Lower leg skin (tissue), 4 donors: Measurements from ENCODE around the gene TMEM38A. TPM values are rescaled to one million over a fixed set of nuclear protein-coding genes. Genes with fewer than 3 reads are reported as not detected.
"Not testable (repeated sequence)": the region's sequence is repeated elsewhere in the genome, so short reads cannot be mapped to it uniquely, and the experiment has no call there.

Source experiments
- DNase-seq, 2 donors: peaks; one replicate each; pipeline ENCODE4 v3.0.0-alpha.2; 2019; ENCODE audit warnings: low spot score in 2 of 2
- H3K4me3 ChIP-seq: fragments of 200-600 bp; sonication (generic); 2 replicates; pipeline ENCODE4 v1.5.1; 2017; ENCODE audit warnings: mild to moderate bottlenecking, low read depth; ENCODE audit not compliant: poor library complexity, severe bottlenecking
- CTCF ChIP-seq, 3 donors: fragments of 450-650 bp; IDR thresholded peaks; one replicate each; pipeline ENCODE4 v1.5.1; 2016; ENCODE audit warnings: antibody characterized with exemption in 3 of 3, mild to moderate bottlenecking in 3 of 3, moderate library complexity in 2 of 3
- POLR2A ChIP-seq, 2 donors: fragments of 450-650 bp; IDR thresholded peaks; one replicate each; pipeline ENCODE4 v1.6.1; 2016 to 2017; ENCODE audit warnings: antibody characterized with exemption in 2 of 2, mild to moderate bottlenecking in 1 of 2, moderate library complexity in 1 of 2
- WGBS, 2 donors: methylation state at CpG; one replicate each; pipeline ENCODE4 v1.1.5; 2018; 5-methylcytosine and 5-hydroxymethylcytosine counted together
- intact Hi-C: fragments of 100-400 bp; cut with DNase I; formaldehyde crosslinking; loops from one replicate; pipeline ENCODE4 v1.15.0; 2023; ENCODE audit warnings: low total_unique reads
- total RNA-seq, 4 donors: library from RNA; depleted of rRNA; stranded (reverse); fragments of >200 nt; gene quantifications; one replicate each; pipeline ENCODE4 v1.1.0, GENCODE V29; 2016

TMEM38A gene
- total RNA-seq, 4 donors from 2014 or later = 1.3 to 3.2 (median 2.2) TPM

- TF ChIP-seq CTCF (IDR thresholded peaks at IDR 0.05) (no peak), POLR2A (IDR thresholded peaks at IDR 0.05) (no peak)
- 97 to 100% methylated on average over 2 of the region's 2 CpGs for WGBS, 2 donors
- DNase-seq = no peak
- no peak overlapping the region for H3K4me3 ChIP-seq
- intact Hi-C loops = no loop called here
These were observed 21.6 kb downstream of the TMEM38A start for GRCh38 chr19:16682539-16682938.

- TF ChIP-seq POLR2A (IDR thresholded peaks at IDR 0.05) (no peak), CTCF (IDR thresholded peaks at IDR 0.05) (no peak)
- H3K4me3 ChIP-seq = no peak overlapping the region
- intact Hi-C loops = no loop called here
- WGBS, 2 donors = 82 to 89% methylated on average over 3 of the region's 3 CpGs
- DNase-seq = no peak
These were observed 23.3 kb downstream of the TMEM38A start for GRCh38 chr19:16684216-16684615.

GRCh38 chr19:16688084-16688483 lies 27.1 kb downstream of the TMEM38A start:
- WGBS, 2 donors = 93 to 94% methylated on average over 12 of the region's 12 CpGs

GRCh38 chr19:16698914-16699313 lies 38.0 kb downstream of the TMEM38A start:
- 27 to 39% methylated on average over 5 of the region's 5 CpGs for WGBS, 2 donors

More at GRCh38 chr19:16688084-16688483, 27.1 kb downstream of the TMEM38A start:
- intact Hi-C loops = no loop called here
- TF ChIP-seq POLR2A (IDR thresholded peaks at IDR 0.05) (no peak), CTCF (IDR thresholded peaks at IDR 0.05) (no peak)
- no peak for DNase-seq
- no peak overlapping the region for H3K4me3 ChIP-seq

GRCh38 chr19:16702123-16702522 lies 41.2 kb downstream of the TMEM38A start:
- 24 to 27% methylated on average over 6 of the region's 6 CpGs for WGBS, 2 donors
- DNase-seq = peak in 1 of 2 donors; percentile 71
- H3K4me3 ChIP-seq = no peak overlapping the region
- intact Hi-C loops = no loop called here
- no peak for TF ChIP-seq POLR2A (IDR thresholded peaks at IDR 0.05)
- no peak for TF ChIP-seq CTCF (IDR thresholded peaks at IDR 0.05)

More at GRCh38 chr19:16698914-16699313, 38.0 kb downstream of the TMEM38A start:
- H3K4me3 ChIP-seq = no peak overlapping the region
- TF ChIP-seq CTCF (IDR thresholded peaks at IDR 0.05) = no peak
- TF ChIP-seq POLR2A (IDR thresholded peaks at IDR 0.05) = no peak
- peak in 1 of 2 donors; percentile 46 for DNase-seq
- intact Hi-C loops = no loop called here

- DNase-seq = no peak
- H3K4me3 ChIP-seq = no peak overlapping the region
- intact Hi-C loops = no loop called here
- 80 to 91% methylated on average over 4 of the region's 4 CpGs for WGBS, 2 donors
- TF ChIP-seq POLR2A (IDR thresholded peaks at IDR 0.05) (no peak), CTCF (IDR thresholded peaks at IDR 0.05) (no peak)
These were observed 42.7 kb downstream of the TMEM38A start for GRCh38 chr19:16703677-16704076.

- intact Hi-C loops, DNase-seq, H3K4me3 ChIP-seq: not testable (repeated sequence)
These were observed 49.9 kb downstream of the TMEM38A start for GRCh38 chr19:16710870-16711269.

GRCh38 chr19:16712295-16712694 lies 51.4 kb downstream of the TMEM38A start:
- intact Hi-C loops, DNase-seq: not testable (repeated sequence)
- WGBS, 2 donors = 76 to 79% methylated on average over 9 of the region's 9 CpGs

More at GRCh38 chr19:16712295-16712694, 51.4 kb downstream of the TMEM38A start:
- H3K4me3 ChIP-seq = not testable (repeated sequence)
